H1 (cell line): Measurements from ENCODE around the gene NIPAL3. TPM values are rescaled to one million over a fixed set of nuclear protein-coding genes. Genes with fewer than 3 reads are reported as not detected.

Source experiments
- CTCF ChIA-PET: fragments of 300-600 bp; sonication (Branson Sonifier 250); formaldehyde crosslinking; loops from one replicate; lab custom pipeline; 2021; ENCODE audit not compliant: partially characterized antibody; lab: Charles Lee
- POLR2A ChIA-PET: fragments of 300-600 bp; sonication (Branson Sonifier 250); formaldehyde crosslinking; loops from one replicate; lab custom pipeline; 2021; ENCODE audit warnings: inconsistent platforms; ENCODE audit not compliant: partially characterized antibody; lab: Charles Lee
- DNase-seq, 2 experiments: peaks; one replicate each; pipeline versions ENCODE4 v3.0.0 to v3.0.0-alpha.2; 2010 to 2022; ENCODE audit warnings: low spot score in 2 of 2, low read depth in 1 of 2, mixed read lengths in 1 of 2
- FAIRE-seq: peaks from 2 replicates; lab custom pipeline; 2011; peaks lifted over from hg19 to GRCh38; lab: Jason Lieb, UNC
- H2AFZ ChIP-seq: 2 replicates; pipeline ENCODE4 v1.8.1; 2012; ENCODE audit warnings: low read length, inconsistent platforms
- H2AK5ac ChIP-seq: 2 replicates; pipeline ENCODE4 v1.6.1; 2013; ENCODE audit warnings: low read depth, low read length
- H2BK120ac ChIP-seq: replicated peaks from 2 replicates; pipeline ENCODE3; 2013; ENCODE audit warnings: low read depth, low read length, inconsistent platforms
- H2BK12ac ChIP-seq: 2 replicates; pipeline ENCODE4 v1.6.1; 2013; ENCODE audit warnings: low read depth, low read length
- H2BK15ac ChIP-seq: 2 replicates; pipeline ENCODE4 v1.6.1; 2013; ENCODE audit warnings: low read length
- H2BK20ac ChIP-seq: 2 replicates; pipeline ENCODE4 v1.6.1; 2013; ENCODE audit warnings: low read length
- H2BK5ac ChIP-seq: 2 replicates; pipeline ENCODE4 v1.6.1; 2013; ENCODE audit warnings: low read depth, low read length
- H3K14ac ChIP-seq: 2 replicates; pipeline ENCODE4 v1.6.1; 2013; ENCODE audit warnings: inconsistent platforms; ENCODE audit not compliant: insufficient read length
- H3K18ac ChIP-seq: 2 replicates; pipeline ENCODE4 v1.6.1; 2013; ENCODE audit warnings: low read length; ENCODE audit errors: extremely low read depth
- H3K23ac ChIP-seq: 2 replicates; pipeline ENCODE4 v1.6.1; 2013; ENCODE audit warnings: inconsistent platforms; ENCODE audit not compliant: insufficient read length
- H3K23me2 ChIP-seq: 2 replicates; pipeline ENCODE4 v1.6.1; 2013; ENCODE audit warnings: low read depth, low read length
- H3K27ac ChIP-seq: 2 replicates; pipeline ENCODE4 v1.6.1; 2011; ENCODE audit warnings: low read depth, low read length, inconsistent platforms
- H3K27me3 ChIP-seq, 4 experiments: replicated peaks in 1 of 4; 1 replicate in 1 of 4; 2 replicates in 3 of 4; pipeline versions ENCODE4 v1.6.1 to v1.8.1; 2011 to 2013; ENCODE audit warnings: low read length in 3 of 4, mild to moderate bottlenecking in 3 of 4, inconsistent platforms in 2 of 4, mixed read lengths in 2 of 4, moderate library complexity in 1 of 4; ENCODE audit not compliant: control insufficient read depth in 3 of 4, insufficient read depth in 3 of 4; ENCODE audit errors: extremely low read depth in 1 of 4
- H3K36me3 ChIP-seq, 4 experiments: 2 replicates each; pipeline versions ENCODE4 v1.6.1 to v1.8.1; 2011 to 2013; ENCODE audit warnings: mild to moderate bottlenecking in 4 of 4, low read length in 3 of 4, moderate library complexity in 2 of 4, control low read depth in 1 of 4, inconsistent platforms in 1 of 4; ENCODE audit not compliant: insufficient read depth in 4 of 4, control insufficient read depth in 2 of 4
- H3K4ac ChIP-seq: replicated peaks from 2 replicates; pipeline ENCODE3; 2013; ENCODE audit warnings: low read length, low read depth, mixed read lengths, inconsistent platforms; ENCODE audit not compliant: insufficient read length
- H3K4me1 ChIP-seq, 4 experiments: replicated peaks in 1 of 4; 1 replicate in 1 of 4; 2 replicates in 3 of 4; pipeline versions ENCODE4 v1.6.1 to v1.8.1; 2011 to 2013; ENCODE audit warnings: low read length in 3 of 4, inconsistent platforms in 2 of 4, mixed read lengths in 1 of 4; ENCODE audit not compliant: insufficient read depth in 4 of 4, control insufficient read depth in 3 of 4
- H3K4me2 ChIP-seq, 2 experiments: 2 replicates each; pipeline versions ENCODE4 v1.6.1 to v1.8.1; 2011 to 2013; ENCODE audit warnings: low read depth in 2 of 2, low read length in 2 of 2, control low read depth in 1 of 2, inconsistent platforms in 1 of 2, mild to moderate bottlenecking in 1 of 2; ENCODE audit not compliant: insufficient read depth in 1 of 2
- H3K4me3 ChIP-seq, 4 experiments: fragments of 200-600, 300-600 bp in 1 of 4; sonication (generic), shearing (Covaris generic), sonication (Bioruptor Twin) in 1 of 4; 2 replicates each; pipeline versions ENCODE4 v1.5.1 to v1.8.1; 2011 to 2016; ENCODE audit warnings: low read length in 4 of 4, low read depth in 3 of 4, control low read depth in 2 of 4, inconsistent platforms in 2 of 4, mild to moderate bottlenecking in 2 of 4, mixed read lengths in 1 of 4, moderate library complexity in 1 of 4; ENCODE audit not compliant: insufficient read depth in 2 of 4; ENCODE audit errors: extremely low read depth in 1 of 4
- H3K56ac ChIP-seq: replicated peaks from 2 replicates; pipeline ENCODE3; 2013; ENCODE audit warnings: low read depth, mild to moderate bottlenecking, mixed read lengths, low read length, inconsistent platforms; ENCODE audit not compliant: insufficient read length
- H3K79me1 ChIP-seq: 2 replicates; pipeline ENCODE4 v1.6.1; 2013; ENCODE audit warnings: low read depth, low read length, control low read depth
- H3K79me2 ChIP-seq, 2 experiments: 2 replicates each; pipeline versions ENCODE4 v1.6.1 to v1.8.1; 2012 to 2013; ENCODE audit warnings: low read length in 2 of 2, mild to moderate bottlenecking in 2 of 2, inconsistent platforms in 1 of 2; ENCODE audit not compliant: insufficient read depth in 2 of 2, control insufficient read depth in 1 of 2
- H3K9ac ChIP-seq, 4 experiments: replicated peaks in 1 of 4; 1 replicate in 1 of 4; 2 replicates in 3 of 4; pipeline versions ENCODE4 v1.6.1 to v1.8.1; 2011 to 2013; ENCODE audit warnings: low read depth in 3 of 4, low read length in 3 of 4, control low read depth in 2 of 4, mild to moderate bottlenecking in 2 of 4, moderate library complexity in 2 of 4, inconsistent platforms in 1 of 4; ENCODE audit errors: extremely low read depth in 1 of 4
- H3K9me3 ChIP-seq, 2 experiments: 2 replicates each; pipeline versions ENCODE4 v1.6.1 to v1.8.1; 2012 to 2013; ENCODE audit warnings: mild to moderate bottlenecking in 2 of 2, moderate library complexity in 2 of 2, control low read depth in 1 of 2, inconsistent platforms in 1 of 2, low read depth in 1 of 2, low read length in 1 of 2, mixed read lengths in 1 of 2; ENCODE audit not compliant: insufficient read depth in 2 of 2
- H4K20me1 ChIP-seq, 2 experiments: replicated peaks in 1 of 2; 2 replicates each; pipeline versions ENCODE3 to v1.8.1; 2011 to 2013; ENCODE audit warnings: inconsistent platforms in 2 of 2, low read length in 2 of 2, mild to moderate bottlenecking in 1 of 2; ENCODE audit not compliant: insufficient read depth in 2 of 2, control insufficient read depth in 1 of 2
- H4K5ac ChIP-seq: 2 replicates; pipeline ENCODE4 v1.6.1; 2013; ENCODE audit warnings: low read length, low read depth, mixed read lengths, inconsistent platforms; ENCODE audit not compliant: insufficient read length
- H4K8ac ChIP-seq: 2 replicates; pipeline ENCODE4 v1.8.0; 2013; ENCODE audit warnings: mild to moderate bottlenecking, moderate library complexity, low read length, inconsistent platforms; ENCODE audit not compliant: insufficient read depth; ENCODE audit errors: extremely low read depth
- H4K91ac ChIP-seq: replicated peaks from 2 replicates; pipeline ENCODE3; 2013; ENCODE audit warnings: low read length, mixed read lengths, inconsistent platforms; ENCODE audit not compliant: insufficient read length
- ASH2L ChIP-seq: fragments of 200-600, 300-600 bp; sonication (generic); IDR thresholded peaks from one replicate; pipeline ENCODE4 v1.7.1; 2017; ENCODE audit warnings: low read length
- ATF3 ChIP-seq: IDR thresholded peaks from 2 replicates; pipeline ENCODE4 v1.6.1; 2011; ENCODE audit warnings: low read depth, mild to moderate bottlenecking, low read length; ENCODE audit not compliant: insufficient read depth
- BACH1 ChIP-seq: IDR thresholded peaks from 2 replicates; pipeline ENCODE4 v1.6.1; 2012; ENCODE audit warnings: low read length, improper control_type of control experiment
- BRCA1 ChIP-seq: IDR thresholded peaks from 2 replicates; pipeline ENCODE4 v1.6.1; 2012; ENCODE audit warnings: low read depth, low read length, improper control_type of control experiment
- CHD2 ChIP-seq: IDR thresholded peaks from 2 replicates; pipeline ENCODE4 v1.6.1; 2012; ENCODE audit warnings: low read length, improper control_type of control experiment
- CTBP2 ChIP-seq: IDR thresholded peaks from 2 replicates; pipeline ENCODE4 v1.7.0; 2011; ENCODE audit warnings: borderline replicate concordance, mild to moderate bottlenecking, moderate library complexity, mixed read lengths, low read length; ENCODE audit not compliant: insufficient read depth, insufficient read length
- CTCF ChIP-seq, 3 experiments: IDR thresholded peaks; 1 replicate in 2 of 3; 2 replicates in 1 of 3; pipeline versions ENCODE4 v1.5.1 to v1.6.1; 2011; ENCODE audit warnings: low read length in 3 of 3, mild to moderate bottlenecking in 3 of 3, inconsistent platforms in 2 of 3, low read depth in 1 of 3, moderate library complexity in 1 of 3; ENCODE audit not compliant: insufficient read depth in 1 of 3; ENCODE audit errors: control extremely low read depth in 1 of 3
- JUN ChIP-seq: IDR thresholded peaks from 2 replicates; pipeline ENCODE4 v1.6.1; 2011; ENCODE audit warnings: low read depth, mild to moderate bottlenecking, improper control_type of control experiment, low read length
- KDM4A ChIP-seq: IDR thresholded peaks from one replicate; pipeline ENCODE4 v1.7.1; 2012; ENCODE audit warnings: low read depth, mild to moderate bottlenecking, moderate library complexity, low read length, inconsistent platforms; ENCODE audit not compliant: severe bottlenecking
- RAD21 ChIP-seq, 2 experiments: IDR thresholded peaks in 1 of 2; conservative IDR thresholded peaks in 1 of 2; 2 replicates each; pipeline ENCODE4 v1.6.1; 2011; ENCODE audit warnings: low read depth in 2 of 2, low read length in 2 of 2, improper control_type of control experiment in 1 of 2, inconsistent platforms in 1 of 2, mild to moderate bottlenecking in 1 of 2, moderate library complexity in 1 of 2
- YY1 ChIP-seq: IDR thresholded peaks from 2 replicates; pipeline ENCODE4 v1.6.1; 2011; ENCODE audit warnings: low read depth, mild to moderate bottlenecking, low read length
- WGBS, 2 experiments: shearing (Covaris generic) in 1 of 2; methylation state at CpG; one replicate each; pipeline versions ENCODE4 v1.1.6 to v1.1.7; 2013 to 2015; ENCODE audit warnings: low lambda C conversion rate in 2 of 2, mixed read lengths in 2 of 2, inconsistent platforms in 1 of 2, low coverage in 1 of 2, missing lambda C conversion rate in 1 of 2; ENCODE audit not compliant: insufficient replicate concordance in 2 of 2, insufficient coverage in 1 of 2, insufficient read length in 1 of 2; ENCODE audit errors: extremely low coverage in 1 of 2, missing lambda C conversion rate in 1 of 2; 5-methylcytosine and 5-hydroxymethylcytosine counted together
- polyA plus RNA-seq, 7 experiments: library from polyadenylated mRNA; depleted of rRNA in 3 of 7; stranded (reverse) in 5 of 7; unstranded in 2 of 7; fragments of >200 nt in 5 of 7; fragments of 200-250 nt in 2 of 7; gene quantifications; 1 replicate in 5 of 7; 2 replicates in 1 of 7; 4 replicates in 1 of 7; pipeline versions ENCODE4 v1.2.1 to v1.2.3, GENCODE V29; 2011 to 2013; ENCODE audit warnings: missing spikeins in 2 of 7, mixed read lengths in 2 of 7
- total RNA-seq: library from RNA; stranded (reverse); fragmentation: NEBNext Ultra II Directional; extraction: Animal tissue kit (Norgen Biotek cat#: 25700); gene quantifications from 2 replicates; pipeline ENCODE4 v1.2.1, GENCODE V29; 2021

The NIPAL3 gene
- total and polyA plus RNA-seq, 2 of the 8 experiments (the other 6 are each of a cell fraction or from before 2014, with no cell fraction given): 8.8 to 11.0 TPM

GRCh38 chr1:24470592-24470991 is 55.0 kb downstream of the NIPAL3 start:
- POLR2A ChIA-PET: interaction anchor here (1.3 kb wide), 1 partner anchor 11 kb away, joined by 4 read pairs; no protein-coding TSS in a partner anchor
- TF ChIP-seq BRCA1 (no peak), CHD2 (no peak), CTCF (IDR thresholded peaks at IDR 0.05; ENCODE audit: control extremely low read depth in 1 of 3, insufficient read depth in 1 of 3, low read depth in 1 of 3, low read length in 3 of 3) (no peak; a peak in 1 of 4 replicates), YY1 (no peak), ASH2L (no peak), KDM4A (no peak), JUN (no peak), RAD21 (IDR thresholded peaks at IDR 0.05 in 1 of 2, conservative IDR thresholded peaks at IDR 0.05 in 1 of 2; ENCODE audit: low read depth in 2 of 2, low read length in 2 of 2) (no peak; a peak in 1 of 4 replicates), BACH1 (no peak), ATF3 (no peak), CTBP2 (no peak)

More at GRCh38 chr1:24470592-24470991, 55.0 kb downstream of the NIPAL3 start:
- Histone ChIP-seq H3K36me3 (no peaks in the 10 kb centered on the region), H4K91ac (no peak overlapping the region), H2BK12ac (no peak overlapping the region), H2BK20ac (no peak overlapping the region), H3K9ac (no peak overlapping the region), H4K8ac (no peak overlapping the region), H3K4me2 (no peak overlapping the region), H4K5ac (no peak overlapping the region), H3K23ac (no peak overlapping the region), H2BK5ac (no peak overlapping the region), H3K27me3 (no peaks in the 10 kb centered on the region), H3K27ac (no peak overlapping the region), H3K56ac (no peak overlapping the region), H2AFZ (no peak overlapping the region), H3K23me2 (no peaks in the 10 kb centered on the region), H3K79me1 (no peaks in the 10 kb centered on the region), H3K9me3 (peaks cover 0 to 3% of the 10 kb centered on the region in 2 experiments; a peak in 1 of 4 replicates), H2BK15ac (no peak overlapping the region), H2AK5ac (no peak overlapping the region), H4K20me1 (no peaks in the 10 kb centered on the region), H3K14ac (no peak overlapping the region), H3K18ac (no peak overlapping the region), H3K79me2 (no peaks in the 10 kb centered on the region), H3K4me3 (no peak overlapping the region), H3K4me1 (peaks cover under 1 to 6% (median 3%) of the 10 kb centered on the region in 4 experiments; a peak in 4 of 7 replicates), H3K4ac (no peak overlapping the region), H2BK120ac (no peak overlapping the region)
- CTCF ChIA-PET: interaction anchor here (1.4 to 2.6 kb wide), 2 partner anchors 11 to 13 kb away, joined by 4 to 9 read pairs; no protein-coding TSS in a partner anchor
- FAIRE-seq (no peak), DNase-seq (no peak)
- WGBS, 2 experiments: 86% methylated on average over 2 of the region's 2 CpGs; no CpG with 5 or more reads in 1 of the 2 experiments
